ENCODE measurements around the gene PHETA2.

DNA sequence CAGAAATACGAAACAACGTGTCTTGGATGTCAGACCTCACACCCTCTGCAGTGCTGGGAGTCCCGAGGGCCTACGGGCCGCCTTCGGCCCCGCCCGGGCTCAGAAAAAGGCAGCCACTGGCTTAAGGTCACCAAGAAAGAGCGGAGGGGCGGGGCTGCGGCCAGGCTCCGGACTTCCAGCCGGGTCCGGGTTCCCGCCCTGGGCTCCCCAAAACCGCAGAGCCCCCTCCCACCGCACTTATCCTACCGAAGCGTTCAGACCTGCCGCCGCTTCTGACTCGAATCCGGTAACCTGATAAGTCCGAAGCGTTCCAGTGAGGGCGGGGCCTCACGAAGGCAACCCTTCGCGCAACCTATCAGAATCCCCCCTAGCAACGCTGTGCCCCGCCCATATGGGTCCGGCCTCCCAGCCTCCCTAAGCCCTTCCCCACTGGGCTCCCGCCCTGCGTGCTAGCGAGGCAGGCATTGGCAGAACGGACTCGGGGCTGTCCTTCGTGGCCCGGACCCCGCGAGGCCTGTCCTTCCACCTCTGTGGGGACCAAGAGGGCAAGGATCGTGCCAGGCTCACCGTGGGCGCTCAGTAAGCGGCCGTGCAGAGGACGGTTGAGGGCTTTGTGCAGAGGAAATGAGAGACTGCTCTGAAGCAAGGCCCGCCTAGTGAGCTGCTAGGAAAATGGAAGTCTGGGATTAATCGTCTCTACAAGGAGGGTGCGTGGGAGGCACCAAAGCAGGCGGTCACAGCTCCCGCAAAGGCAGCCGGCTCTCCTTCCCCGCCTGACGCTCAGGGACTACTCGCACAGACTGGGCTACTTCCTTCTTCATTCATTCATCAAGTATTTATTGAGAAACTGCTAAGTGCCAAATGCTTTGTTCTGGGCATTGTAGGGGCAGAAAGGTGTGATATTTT lies 3.3 kb upstream of the PHETA2 start, which contains the start of gene NAGA:
- TF ChIP-seq, protein P1, sequence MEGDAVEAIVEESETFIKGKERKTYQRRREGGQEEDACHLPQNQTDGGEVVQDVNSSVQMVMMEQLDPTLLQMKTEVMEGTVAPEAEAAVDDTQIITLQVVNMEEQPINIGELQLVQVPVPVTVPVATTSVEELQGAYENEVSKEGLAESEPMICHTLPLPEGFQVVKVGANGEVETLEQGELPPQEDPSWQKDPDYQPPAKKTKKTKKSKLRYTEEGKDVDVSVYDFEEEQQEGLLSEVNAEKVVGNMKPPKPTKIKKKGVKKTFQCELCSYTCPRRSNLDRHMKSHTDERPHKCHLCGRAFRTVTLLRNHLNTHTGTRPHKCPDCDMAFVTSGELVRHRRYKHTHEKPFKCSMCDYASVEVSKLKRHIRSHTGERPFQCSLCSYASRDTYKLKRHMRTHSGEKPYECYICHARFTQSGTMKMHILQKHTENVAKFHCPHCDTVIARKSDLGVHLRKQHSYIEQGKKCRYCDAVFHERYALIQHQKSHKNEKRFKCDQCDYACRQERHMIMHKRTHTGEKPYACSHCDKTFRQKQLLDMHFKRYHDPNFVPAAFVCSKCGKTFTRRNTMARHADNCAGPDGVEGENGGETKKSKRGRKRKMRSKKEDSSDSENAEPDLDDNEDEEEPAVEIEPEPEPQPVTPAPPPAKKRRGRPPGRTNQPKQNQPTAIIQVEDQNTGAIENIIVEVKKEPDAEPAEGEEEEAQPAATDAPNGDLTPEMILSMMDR (IDR thresholded peaks at IDR 0.05), result no peak
- TF ChIP-seq POLR2A (IDR thresholded peaks at IDR 0.05), result peak; percentile 56

Data from testis (tissue), 2 donors.